SH-SY5Y (cell line): Measurements from ENCODE around the gene AMBP.

Experiments
- GATA2 ChIP-seq: IDR thresholded peaks from 2 replicates; pipeline ENCODE4 v1.6.1; 2011; ENCODE audit warnings: mild to moderate bottlenecking, low read depth, low read length
- GATA3 ChIP-seq: IDR thresholded peaks from 2 replicates; pipeline ENCODE4 v1.6.1; 2011; ENCODE audit warnings: low read depth, mild to moderate bottlenecking, low read length, moderate library complexity

DNA sequence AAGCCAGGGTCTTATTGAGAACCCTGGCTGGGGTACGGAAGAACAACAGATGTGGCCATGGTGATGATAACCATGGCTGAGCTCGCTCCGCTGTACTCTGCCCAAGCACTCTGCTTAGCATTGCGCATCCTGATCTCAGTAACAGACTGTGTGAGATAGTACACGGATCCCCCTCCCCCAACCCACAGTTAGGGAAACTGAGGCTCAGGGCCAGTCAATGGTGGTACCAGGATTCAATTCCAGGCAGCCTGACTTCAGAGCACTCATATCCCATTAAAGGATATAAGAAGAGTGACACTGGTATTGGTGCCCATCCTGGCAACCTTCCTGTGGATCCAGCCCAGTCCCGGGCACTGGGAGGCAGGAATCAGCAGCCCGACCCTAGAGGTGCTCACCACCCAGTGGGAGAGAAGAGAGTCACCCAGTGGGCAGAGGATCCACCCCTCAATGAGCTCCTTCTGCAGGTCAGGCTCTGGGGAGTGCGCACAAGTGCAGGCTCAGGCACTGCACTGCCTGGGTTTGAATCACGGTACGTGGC, 47.4 kb upstream of the AMBP start:
- TF ChIP-seq GATA2 (no peak), GATA3 (no peak)
